Gastrocnemius medialis (tissue), 4 donors: Measurements from ENCODE around the gene RAB3D. TPM values are rescaled to one million over a fixed set of nuclear protein-coding genes. Genes with fewer than 3 reads are reported as not detected.

Experiments
- ATAC-seq, 2 donors: fragments of 150-250 bp; one replicate each; pipeline ENCODE4 v1.9.1; 2016
- DNase-seq, 2 donors: peaks; one replicate each; pipeline ENCODE4 v3.0.0-alpha.2; 2019
- H3K27ac ChIP-seq, 4 donors: fragments of 200-600 bp; sonication (generic); 1 replicate in 1 of 4; 2 replicates in 3 of 4; pipeline ENCODE4 v1.5.1; 2016 to 2018; ENCODE audit warnings: mild to moderate bottlenecking in 2 of 4, moderate library complexity in 1 of 4
- H3K27me3 ChIP-seq, 3 donors: fragments of 200-600 bp; sonication (generic) in 2 of 3; 1 replicate in 1 of 3; 2 replicates in 2 of 3; pipeline versions ENCODE4 v1.5.1 to v1.6.0; 2016 to 2019; ENCODE audit warnings: mild to moderate bottlenecking in 1 of 3, moderate library complexity in 1 of 3
- H3K36me3 ChIP-seq, 2 donors: fragments of 200-600 bp; sonication (generic) in 1 of 2; one replicate each; pipeline ENCODE4 v1.5.1; 2017 to 2018
- H3K4me1 ChIP-seq, 2 donors: fragments of 200-600 bp; sonication (generic) in 1 of 2; one replicate each; pipeline ENCODE4 v1.5.1; 2016 to 2017; ENCODE audit warnings: mild to moderate bottlenecking in 2 of 2
- H3K4me3 ChIP-seq, 4 donors: fragments of 200-600 bp; sonication (generic) in 3 of 4; 1 replicate in 1 of 4; 2 replicates in 3 of 4; pipeline ENCODE4 v1.5.1; 2016 to 2019; ENCODE audit warnings: mild to moderate bottlenecking in 2 of 4
- H3K9me3 ChIP-seq, 3 donors: fragments of 200-600 bp; sonication (generic) in 2 of 3; 1 replicate in 1 of 3; 2 replicates in 2 of 3; pipeline ENCODE4 v1.5.1; 2016 to 2019
- CTCF ChIP-seq, 5 experiments: fragments of 450-650 bp in 3 of 5; fragments of 200-600 bp in 2 of 5; sonication (generic) in 2 of 5; IDR thresholded peaks in 4 of 5; conservative IDR thresholded peaks in 1 of 5; 1 replicate in 4 of 5; 2 replicates in 1 of 5; pipeline ENCODE4 v1.5.1; 2016 to 2019; ENCODE audit warnings: antibody characterized with exemption in 5 of 5, mild to moderate bottlenecking in 3 of 5, moderate library complexity in 3 of 5
- POLR2A ChIP-seq, 2 donors: fragments of 450-650 bp; IDR thresholded peaks; one replicate each; pipeline ENCODE4 v1.6.1; 2017; ENCODE audit warnings: antibody characterized with exemption in 2 of 2, mild to moderate bottlenecking in 2 of 2, moderate library complexity in 2 of 2
- in situ Hi-C, 4 donors: fragments of 200-750 bp; cut with MboI; loops; one replicate each; pipeline versions ENCODE4 v1.15.0 to v1.8.0; 2017; ENCODE audit warnings: low sequenced_read_pairs in 4 of 4
- intact Hi-C: fragments of 100-400 bp; cut with DNase I; formaldehyde crosslinking; loops from one replicate; pipeline ENCODE4 v1.15.1; 2023; ENCODE audit warnings: low total_unique reads
- total RNA-seq, 4 donors: library from RNA; depleted of rRNA; stranded (reverse); fragments of >200 nt; gene quantifications; one replicate each; pipeline versions ENCODE4 v1.1.0 to v1.2.3, GENCODE V29; 2016

Gene RAB3D
- total RNA-seq, 4 donors from 2014 or later: 1.5 to 3.9 (median 2.4) TPM

DNA sequence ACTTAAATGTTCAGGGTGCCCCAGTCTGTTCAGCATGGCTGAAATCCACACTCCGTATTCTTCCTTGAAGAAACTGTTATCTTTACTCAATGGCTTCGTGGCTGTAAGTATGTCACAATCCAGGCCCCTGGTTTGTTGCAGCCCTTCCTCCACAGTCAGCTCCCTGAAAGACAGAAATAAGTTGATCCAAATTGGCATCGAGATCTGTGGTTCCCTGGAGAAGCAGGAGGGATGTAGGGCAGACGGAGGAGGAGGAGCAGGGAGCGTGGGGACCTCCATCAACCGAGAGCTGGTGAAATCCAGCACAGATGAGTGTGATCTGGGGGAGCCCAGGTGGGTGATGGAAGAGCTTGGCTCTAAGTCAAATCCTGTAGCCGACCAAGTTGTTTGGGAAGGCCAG lies 43.2 kb downstream of the RAB3D start:
- ATAC-seq: peak; percentile 25 to 41
- in situ Hi-C loops: no loop called here
- H3K4me3 ChIP-seq: no peak overlapping the region

GRCh38 chr19:11295665-11296245 lies 43.7 kb downstream of the RAB3D start, which contains the start of gene TSPAN16:
TSS of gene TSPAN16 (plus strand) at chr19:11296160. CDS start at chr19:11296298, 138 bp downstream.
- Histone ChIP-seq H3K4me1 (no peaks in the 10 kb centered on the region), H3K4me3 (no peak within 1 kb of the TSS), H3K27me3 (peaks cover 0 to 5% (median 0%) of the 10 kb centered on the region in 3 donors), H3K9me3 (no peaks in the 10 kb centered on the region), H3K27ac (peak within 1 kb of the TSS in 2 of 4 donors; percentile 5 to 22), H3K36me3 (no peaks in the 10 kb centered on the region)
- intact Hi-C loops: loop anchor here (5.0 to 10.0 kb wide), 2 partner anchors 79 to 152 kb away; partner anchors contain the start of gene SWSAP1
- no peak for ATAC-seq
- no peak for DNase-seq
- TF ChIP-seq POLR2A (IDR thresholded peaks at IDR 0.05) (no peak), CTCF (IDR thresholded peaks at IDR 0.05 in 4 of 5, conservative IDR thresholded peaks at IDR 0.05 in 1 of 5) (no peak)
- in situ Hi-C loops: no loop called here

More for the DNA sequence above, 43.2 kb downstream of the RAB3D start:
- Histone ChIP-seq H3K36me3 (no peaks in the 10 kb centered on the region), H3K9me3 (no peaks in the 10 kb centered on the region), H3K27me3 (peaks cover 0 to 5% (median 0%) of the 10 kb centered on the region in 3 donors), H3K4me1 (no peaks in the 10 kb centered on the region), H3K27ac (peak overlapping the region in 2 of 4 donors; percentile 5 to 22)
- TF ChIP-seq POLR2A (IDR thresholded peaks at IDR 0.05) (no peak), CTCF (IDR thresholded peaks at IDR 0.05 in 4 of 5, conservative IDR thresholded peaks at IDR 0.05 in 1 of 5) (no peak)
- peak; percentile 16 to 50 for DNase-seq
- intact Hi-C loops: loop anchor here (5.0 to 10.0 kb wide), 2 partner anchors 79 to 151 kb away; partner anchors contain the start of gene SWSAP1

- Histone ChIP-seq H3K36me3 (no peaks in the 10 kb centered on the region), H3K27ac (no peak overlapping the region), H3K4me1 (no peaks in the 10 kb centered on the region), H3K27me3 (peaks cover 0 to 5% (median 0%) of the 10 kb centered on the region in 3 donors), H3K4me3 (no peak overlapping the region), H3K9me3 (no peaks in the 10 kb centered on the region)
- no peak for DNase-seq
- no peak for ATAC-seq
- TF ChIP-seq CTCF (IDR thresholded peaks at IDR 0.05 in 4 of 5, conservative IDR thresholded peaks at IDR 0.05 in 1 of 5): no peak
- no peak for TF ChIP-seq POLR2A (IDR thresholded peaks at IDR 0.05)
- in situ Hi-C loops (no loop called here), intact Hi-C loops (loop anchor here (5.0 to 10.0 kb wide), 2 partner anchors 80 to 152 kb away; partner anchors contain the start of gene SWSAP1)
Measured at GRCh38 chr19:11295180-11295579, 44.3 kb downstream of the RAB3D start.

DNA sequence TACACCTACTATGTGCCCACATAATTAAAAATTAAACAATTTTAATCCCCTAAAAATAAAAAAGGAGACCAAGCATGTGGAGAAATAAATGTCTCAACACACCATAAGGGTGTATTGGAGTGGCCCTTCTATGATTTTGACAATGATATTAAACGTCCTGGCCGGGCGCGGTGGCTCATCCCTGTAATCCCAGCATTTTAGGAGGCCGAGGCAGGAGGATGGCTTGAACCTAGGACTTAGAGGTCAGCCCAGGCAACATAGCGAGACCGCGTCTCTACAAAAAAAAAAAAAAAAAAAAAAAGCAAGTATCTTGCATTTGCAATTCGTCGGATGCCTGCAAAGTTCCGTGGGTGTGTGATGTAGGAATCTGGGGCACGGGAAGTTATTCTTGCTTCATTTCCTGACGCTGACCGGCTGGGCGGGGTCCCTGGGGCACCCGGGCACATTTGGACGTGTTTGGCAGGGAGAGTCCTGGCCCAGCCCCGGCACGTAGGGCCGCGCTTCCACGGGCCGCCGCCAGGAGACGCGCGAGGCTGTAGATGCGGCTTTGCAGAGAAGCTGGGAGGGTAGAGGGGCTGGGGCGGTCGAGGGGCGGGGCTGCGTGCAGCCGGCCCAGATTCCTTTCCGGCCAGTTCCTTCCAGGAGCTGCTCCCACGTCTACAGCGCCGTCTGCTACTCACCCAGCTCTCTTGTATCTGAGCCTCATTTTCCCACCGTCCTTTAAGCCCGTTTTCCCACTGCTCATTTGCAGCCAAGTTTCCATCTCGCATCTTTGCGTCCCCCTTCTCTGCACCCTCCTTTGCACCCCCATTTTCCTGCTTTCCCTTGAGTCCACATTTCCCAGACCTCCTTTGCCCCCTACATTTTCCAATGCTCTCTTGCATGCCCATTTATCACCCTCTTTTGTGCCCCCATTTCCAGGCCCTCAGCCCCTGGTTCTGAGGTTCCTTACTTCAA lies 45.7 kb downstream of the RAB3D start:
- DNase-seq: peak; percentile 78 to 86
- H3K9me3 ChIP-seq: no peaks in the 10 kb centered on the region
- peak; percentile 83 to 90 for ATAC-seq
- in situ Hi-C loops (no loop called here), intact Hi-C loops (loop anchor here (2.0 to 10.0 kb wide), 2 partner anchors 81 to 189 kb away; partner anchors contain the start of gene SWSAP1)
- H3K4me3 ChIP-seq: peak overlapping the region in 2 of 4 donors; percentile 9 to 24
- peak overlapping the region in 3 of 4 donors; percentile 38 to 67 (median 59) for H3K27ac ChIP-seq
- H3K36me3 ChIP-seq: no peaks in the 10 kb centered on the region
- no peaks in the 10 kb centered on the region for H3K4me1 ChIP-seq
- peaks cover 0 to 5% (median 0%) of the 10 kb centered on the region in 3 donors for H3K27me3 ChIP-seq
- TF ChIP-seq CTCF (IDR thresholded peaks at IDR 0.05 in 4 of 5, conservative IDR thresholded peaks at IDR 0.05 in 1 of 5): peak; percentile 80 to 93 (median 90)
- TF ChIP-seq POLR2A (IDR thresholded peaks at IDR 0.05): no peak
